NCI-H748 (cell line): ENCODE data around the gene RELL1.

ENCODE experiments used
- DNase-seq: peaks from one replicate; lab custom pipeline; 2025; ENCODE audit not compliant: unreplicated experiment; lab: John Stamatoyannopoulos, UW

Gene RELL1

GRCh38 chr4:37603711-37604110, 82.5 kb downstream of the RELL1 start:
- DNase-seq: no peak

GRCh38 chr4:37603070-37603468, 83.1 kb downstream of the RELL1 start:
- peak; percentile 60 for DNase-seq

GRCh38 chr4:37602454-37603069, 83.6 kb downstream of the RELL1 start:
- no peak for DNase-seq

- no peak for DNase-seq
Observed at GRCh38 chr4:37601531-37601930, 84.6 kb downstream of the RELL1 start.

- DNase-seq: no peak
Observed at GRCh38 chr4:37599092-37599790, 86.9 kb downstream of the RELL1 start.

GRCh38 chr4:37597034-37597433, 89.1 kb downstream of the RELL1 start:
- DNase-seq: no peak

- DNase-seq: no peak
Observed at GRCh38 chr4:37595875-37596680, 90.1 kb downstream of the RELL1 start.

GRCh38 chr4:37594099-37594498, 92.1 kb downstream of the RELL1 start:
- peak; percentile 12 for DNase-seq

GRCh38 chr4:37591349-37591748, 94.8 kb downstream of the RELL1 start:
- no peak for DNase-seq

GRCh38 chr4:37590016-37590415, 96.2 kb downstream of the RELL1 start:
- DNase-seq: no peak

- DNase-seq: no peak
Observed at GRCh38 chr4:37588150-37588549, 98.0 kb downstream of the RELL1 start.

- no peak for DNase-seq
Observed at GRCh38 chr4:37586194-37586593, 100.0 kb downstream of the RELL1 start.

GRCh38 chr4:37584493-37585060, 101.6 kb downstream of the RELL1 start:
- DNase-seq: no peak

- DNase-seq: no peak
Observed at GRCh38 chr4:37584071-37584470, 102.1 kb downstream of the RELL1 start.

GRCh38 chr4:37573566-37573965, 112.6 kb downstream of the RELL1 start:
- no peak for DNase-seq

- no peak for DNase-seq
Observed at GRCh38 chr4:37568489-37568888, 117.7 kb downstream of the RELL1 start.

GRCh38 chr4:37567836-37568235, 118.3 kb downstream of the RELL1 start:
- no peak for DNase-seq

- DNase-seq: no peak
Observed at GRCh38 chr4:37562592-37562991, 123.6 kb downstream of the RELL1 start.

- peak; percentile 58 for DNase-seq
Observed at GRCh38 chr4:37561803-37562207, 124.4 kb downstream of the RELL1 start.

GRCh38 chr4:37561196-37561802, 124.9 kb downstream of the RELL1 start:
- DNase-seq: no peak
